Measurements from ENCODE around the gene HAUS7. TPM values are rescaled to one million over a fixed set of nuclear protein-coding genes. Genes with fewer than 3 reads are reported as not detected.

HAUS7 gene
- polyA plus RNA-seq, 1 donor (not counting 4 experiments of a cell fraction or from before 2014, with no cell fraction given), result 13.8 TPM

- FAIRE-seq, result no peak
- no peak overlapping the region for H2AFZ ChIP-seq (ENCODE audit: control insufficient read depth, low read length)
- no peak for TF ChIP-seq CTCF (optimal IDR thresholded peaks at IDR 0.05 in 1 of 3, IDR thresholded peaks at IDR 0.05 in 1 of 3, conservative IDR thresholded peaks at IDR 0.05 in 1 of 3; ENCODE audit: extremely low read depth in 1 of 3, insufficient read depth in 2 of 3, low read length in 3 of 3)
- no peak for TF ChIP-seq EZH2 (IDR thresholded peaks at IDR 0.05; ENCODE audit: low read length)
Measured at GRCh38 chrX:153475751-153476281, 5.4 kb upstream of the HAUS7 start.

DNA sequence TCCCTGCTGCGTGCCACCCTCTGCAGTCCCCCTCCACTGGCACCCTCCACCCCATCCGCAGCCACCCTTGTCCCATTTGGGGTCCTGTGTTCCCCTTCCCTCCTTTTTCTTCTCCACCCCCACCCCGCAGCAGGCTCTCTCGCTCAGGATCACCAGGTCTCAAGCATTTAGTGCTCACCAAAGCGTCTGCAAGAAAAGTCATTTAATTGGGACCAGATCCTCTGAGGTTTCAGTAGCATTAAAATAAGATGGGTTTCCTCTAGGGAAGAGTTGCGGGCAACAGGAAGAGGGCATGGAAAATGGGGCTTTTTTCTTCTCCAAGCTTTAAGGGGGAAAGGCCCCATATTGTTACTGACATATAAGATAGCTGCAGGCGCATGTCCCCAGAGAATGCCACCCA is 4.9 kb upstream of the HAUS7 start:
- H3K27ac ChIP-seq (ENCODE audit: control insufficient read depth, insufficient read depth, low read length), result no peak overlapping the region
- DNase-seq (ENCODE audit: low read depth, low spot score), result no peak
- no peak overlapping the region for H2AFZ ChIP-seq (ENCODE audit: control insufficient read depth, low read length)
- no peak for FAIRE-seq
- H3K27me3 ChIP-seq (ENCODE audit: control insufficient read depth, extremely low read depth, insufficient read depth, low read length), result peaks cover 3% of the 10 kb centered on the region
- H3K4me3 ChIP-seq (ENCODE audit: control insufficient read depth in 2 of 3, extremely low read depth in 1 of 3, insufficient read depth in 2 of 3, low read depth in 1 of 3, low read length in 3 of 3), result no peak overlapping the region
- no peak overlapping the region for H3K4me2 ChIP-seq (ENCODE audit: control insufficient read depth, extremely low read depth, insufficient read depth, low read depth, low read length)
- no peaks in the 10 kb centered on the region for H3K79me2 ChIP-seq (ENCODE audit: control insufficient read depth, insufficient read depth, low read length)
- H4K20me1 ChIP-seq (ENCODE audit: control insufficient read depth, extremely low read depth, insufficient read depth, low read length), result no peaks in the 10 kb centered on the region
- no peaks in the 10 kb centered on the region for H3K9me3 ChIP-seq (ENCODE audit: control insufficient read depth, low read depth, low read length)
- H3K36me3 ChIP-seq (ENCODE audit: control insufficient read depth in 2 of 2, extremely low read depth in 1 of 2, insufficient read depth in 2 of 2, low read length in 2 of 2), result no peaks in the 10 kb centered on the region
- no peak overlapping the region for H3K9ac ChIP-seq (ENCODE audit: control insufficient read depth, extremely low read depth, insufficient read depth, low read length)
- H3K9me1 ChIP-seq (ENCODE audit: control insufficient read depth, extremely low read depth, insufficient read depth, low read length), result no peaks in the 10 kb centered on the region
- H3K4me1 ChIP-seq (ENCODE audit: control insufficient read depth, extremely low read depth, insufficient read depth, low read length), result no peaks in the 10 kb centered on the region
- no peak for TF ChIP-seq CTCF (optimal IDR thresholded peaks at IDR 0.05 in 1 of 3, IDR thresholded peaks at IDR 0.05 in 1 of 3, conservative IDR thresholded peaks at IDR 0.05 in 1 of 3; ENCODE audit: extremely low read depth in 1 of 3, insufficient read depth in 2 of 3, low read length in 3 of 3)
- TF ChIP-seq EZH2 (IDR thresholded peaks at IDR 0.05; ENCODE audit: low read length), result no peak
- dilution Hi-C loops (cut with MboI; ENCODE audit: extremely low pct_ligation_motif_present, low sequenced_read_pairs), result no loop called here

More at GRCh38 chrX:153475751-153476281, 5.4 kb upstream of the HAUS7 start:
- H3K9me3 ChIP-seq (ENCODE audit: control insufficient read depth, low read depth, low read length), result no peaks in the 10 kb centered on the region
- no peaks in the 10 kb centered on the region for H3K9me1 ChIP-seq (ENCODE audit: control insufficient read depth, extremely low read depth, insufficient read depth, low read length)
- dilution Hi-C loops (cut with MboI; ENCODE audit: extremely low pct_ligation_motif_present, low sequenced_read_pairs), result no loop called here
- H4K20me1 ChIP-seq (ENCODE audit: control insufficient read depth, extremely low read depth, insufficient read depth, low read length), result no peaks in the 10 kb centered on the region
- H3K79me2 ChIP-seq (ENCODE audit: control insufficient read depth, insufficient read depth, low read length), result no peaks in the 10 kb centered on the region
- H3K4me1 ChIP-seq (ENCODE audit: control insufficient read depth, extremely low read depth, insufficient read depth, low read length), result no peaks in the 10 kb centered on the region
- H3K9ac ChIP-seq (ENCODE audit: control insufficient read depth, extremely low read depth, insufficient read depth, low read length), result no peak overlapping the region
- H3K36me3 ChIP-seq (ENCODE audit: control insufficient read depth in 2 of 2, extremely low read depth in 1 of 2, insufficient read depth in 2 of 2, low read length in 2 of 2), result no peaks in the 10 kb centered on the region
- no peak for DNase-seq (ENCODE audit: low read depth, low spot score)
- no peak overlapping the region for H3K27ac ChIP-seq (ENCODE audit: control insufficient read depth, insufficient read depth, low read length)
- no peak overlapping the region for H3K4me3 ChIP-seq (ENCODE audit: control insufficient read depth in 2 of 3, extremely low read depth in 1 of 3, insufficient read depth in 2 of 3, low read depth in 1 of 3, low read length in 3 of 3)
- no peak overlapping the region for H3K4me2 ChIP-seq (ENCODE audit: control insufficient read depth, extremely low read depth, insufficient read depth, low read depth, low read length)
- H3K27me3 ChIP-seq (ENCODE audit: control insufficient read depth, extremely low read depth, insufficient read depth, low read length), result peaks cover 3% of the 10 kb centered on the region

Data from keratinocyte (primary cell).